Daoy (cell line): ENCODE data around the gene ARHGAP42. TPM values are rescaled to one million over a fixed set of nuclear protein-coding genes. Genes with fewer than 3 reads are reported as not detected.
"Not testable (repeated sequence)": the region's sequence is repeated elsewhere in the genome, so short reads cannot be mapped to it uniquely, and the experiment has no call there.

Experiments
- DNase-seq: peaks from one replicate; pipeline ENCODE4 v3.0.0-alpha.2; 2015; ENCODE audit warnings: low read depth
- total RNA-seq: library from RNA; depleted of rRNA; stranded (reverse); fragments of >200 nt; shearing (Covaris generic); gene quantifications from 2 replicates; pipeline ENCODE4 v1.2.3, GENCODE V29; 2014; rRNA removed

The ARHGAP42 gene
- 6.7 and 6.9 TPM in 2 replicates for total RNA-seq

- DNase-seq, result peak; percentile 74
Measured at GRCh38 chr11:100687054-100687629, at the start of gene ARHGAP42. ARHGAP42 (plus strand) TSS chr11:100687288; CDS start chr11:100687679, 391 bp downstream.

- DNase-seq, result no peak
Measured at GRCh38 chr11:100637706-100638105, 49.4 kb upstream of the ARHGAP42 start.

GRCh38 chr11:100638648-100639047, 48.4 kb upstream of the ARHGAP42 start:
- no peak for DNase-seq

GRCh38 chr11:100639140-100639539, 47.9 kb upstream of the ARHGAP42 start:
- peak; percentile 14 for DNase-seq

- no peak for DNase-seq
Measured at GRCh38 chr11:100640071-100640470, 47.0 kb upstream of the ARHGAP42 start.

GRCh38 chr11:100640646-100641045, 46.4 kb upstream of the ARHGAP42 start:
- DNase-seq, result no peak

GRCh38 chr11:100641456-100641855, 45.6 kb upstream of the ARHGAP42 start:
- DNase-seq, result no peak

- no peak for DNase-seq
Measured at GRCh38 chr11:100646545-100646944, 40.5 kb upstream of the ARHGAP42 start.

- DNase-seq, result no peak
Measured at GRCh38 chr11:100647861-100648260, 39.2 kb upstream of the ARHGAP42 start.

- no peak for DNase-seq
Measured at GRCh38 chr11:100663583-100663982, 23.5 kb upstream of the ARHGAP42 start.

- DNase-seq, result no peak
Measured at GRCh38 chr11:100663996-100664395, 23.1 kb upstream of the ARHGAP42 start.

- DNase-seq, result not testable (repeated sequence)
Measured at GRCh38 chr11:100666816-100667215, 20.3 kb upstream of the ARHGAP42 start.

GRCh38 chr11:100667449-100667848, 19.6 kb upstream of the ARHGAP42 start:
- no peak for DNase-seq

- no peak for DNase-seq
Measured at GRCh38 chr11:100670140-100670539, 16.9 kb upstream of the ARHGAP42 start.

GRCh38 chr11:100671471-100671870, 15.6 kb upstream of the ARHGAP42 start:
- DNase-seq, result no peak

GRCh38 chr11:100672498-100673033, 14.5 kb upstream of the ARHGAP42 start:
- no peak for DNase-seq

GRCh38 chr11:100673063-100673462, 14.0 kb upstream of the ARHGAP42 start:
- DNase-seq, result no peak

- DNase-seq, result peak; percentile 58
Measured at GRCh38 chr11:100674212-100674611, 12.9 kb upstream of the ARHGAP42 start.

GRCh38 chr11:100675115-100675650, 11.9 kb upstream of the ARHGAP42 start:
- DNase-seq, result no peak

- DNase-seq, result peak; percentile 25
Measured at GRCh38 chr11:100676901-100677300, 10.2 kb upstream of the ARHGAP42 start.

GRCh38 chr11:100677796-100678195, 9.3 kb upstream of the ARHGAP42 start:
- DNase-seq, result no peak

- no peak for DNase-seq
Measured at GRCh38 chr11:100680070-100680469, 7.0 kb upstream of the ARHGAP42 start.

GRCh38 chr11:100681064-100681502, 6.0 kb upstream of the ARHGAP42 start:
- peak; percentile 75 for DNase-seq
